Loucy (cell line): Measurements from ENCODE around the gene NECTIN3.

Experiments used
- CTCF ChIP-seq: fragments of 200-600 bp; sonication (generic); conservative IDR thresholded peaks from 2 replicates; pipeline ENCODE4 v1.5.1; 2014; ENCODE audit warnings: mild to moderate bottlenecking, antibody characterized with exemption, low read length
- EZH2phosphoT487 ChIP-seq: fragments of 200-600 bp; IDR thresholded peaks from 2 replicates; pipeline ENCODE4 v1.6.1; 2018; ENCODE audit warnings: antibody characterized with exemption, mild to moderate bottlenecking, moderate library complexity, borderline replicate concordance

GRCh38 chr3:111084911-111085310 is 13.3 kb downstream of the NECTIN3 start:
- TF ChIP-seq CTCF (no peak), EZH2phosphoT487 (no peak)
